ENCODE measurements around the gene ZCCHC14.
A peak's percentile ranks its signal among the peaks of the same experiment; 100 is the strongest.

DNA sequence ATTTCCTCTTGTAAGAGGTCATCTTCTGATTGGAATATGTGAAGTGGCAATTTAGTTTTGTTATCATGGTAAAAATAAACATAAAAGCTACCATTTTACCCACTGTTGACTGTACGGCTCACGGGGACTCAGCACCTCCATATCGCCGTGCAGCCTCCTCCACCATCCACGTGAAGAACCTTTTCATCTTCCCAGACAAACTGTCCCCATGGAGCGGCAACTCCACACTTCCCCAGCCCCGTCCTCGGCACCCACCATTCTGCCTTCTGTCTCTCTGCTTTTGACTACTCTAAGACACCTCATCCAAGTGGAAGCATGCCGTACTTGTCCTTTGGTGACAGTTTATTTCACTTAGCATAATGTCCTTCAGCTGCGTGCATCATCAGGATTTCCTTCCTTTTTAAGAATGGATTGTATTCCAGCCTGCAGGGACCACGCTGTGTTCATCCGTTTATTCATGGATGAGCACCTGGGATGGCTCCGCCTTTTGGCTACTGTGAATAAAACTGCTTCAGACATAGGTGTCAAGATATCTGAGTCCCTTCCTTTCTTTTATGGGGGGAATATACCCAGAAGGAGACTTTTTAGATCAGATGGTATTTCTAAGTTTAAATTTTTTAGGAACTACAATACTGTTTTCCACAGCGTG lies 123.6 kb downstream of the ZCCHC14 start:
- no peak for TF ChIP-seq POLR2A (IDR thresholded peaks at IDR 0.05; ENCODE audit: low read depth)
- TF ChIP-seq POLR2AphosphoS5 (IDR thresholded peaks at IDR 0.05) = peak in 1 of 2 donors; percentile 28

Measured in esophagus muscularis mucosa (tissue), 2 donors.